IMR-90 (cell line): ENCODE data around the gene LCA5.

Experiments
- BHLHE40 ChIP-seq: fragments of 150-350 bp; IDR thresholded peaks from 2 replicates; pipeline ENCODE4 v1.6.1; 2016; ENCODE audit warnings: mild to moderate bottlenecking, low read depth, low read length
- CEBPB ChIP-seq: IDR thresholded peaks from 2 replicates; pipeline ENCODE4 v1.6.1; 2012; ENCODE audit warnings: low read depth, low read length, improper control_type of control experiment
- CHD1 ChIP-seq: IDR thresholded peaks from 2 replicates; pipeline ENCODE4 v1.6.1; 2012; ENCODE audit warnings: low read depth, low read length, improper control_type of control experiment
- CTCF ChIP-seq: conservative IDR thresholded peaks from 2 replicates; pipeline ENCODE4 v1.5.1; 2012; ENCODE audit warnings: mild to moderate bottlenecking, low read depth, low read length, improper control_type of control experiment
- ELK1 ChIP-seq: fragments of 150-350 bp; IDR thresholded peaks from 2 replicates; pipeline ENCODE4 v1.6.1; 2016; ENCODE audit warnings: low read depth, mild to moderate bottlenecking, low read length, moderate library complexity, borderline replicate concordance
- MXI1 ChIP-seq: IDR thresholded peaks from 2 replicates; pipeline ENCODE4 v1.6.1; 2012; ENCODE audit warnings: low read depth, mild to moderate bottlenecking, low read length, moderate library complexity, borderline replicate concordance
- POLR2A ChIP-seq: IDR thresholded peaks from 2 replicates; pipeline ENCODE4 v1.6.1; 2012; ENCODE audit warnings: mild to moderate bottlenecking, low read depth, low read length
- RAD21 ChIP-seq: IDR thresholded peaks from 2 replicates; pipeline ENCODE4 v1.6.1; 2012; ENCODE audit warnings: low read length, improper control_type of control experiment
- RCOR1 ChIP-seq: IDR thresholded peaks from 2 replicates; pipeline ENCODE4 v1.6.1; 2012; ENCODE audit warnings: mild to moderate bottlenecking, low read length, improper control_type of control experiment; ENCODE audit not compliant: insufficient replicate concordance
- RFX5 ChIP-seq: IDR thresholded peaks from 2 replicates; pipeline ENCODE4 v1.8.0; 2012; ENCODE audit warnings: low read depth, mild to moderate bottlenecking, low read length, moderate library complexity
- SMC3 ChIP-seq: fragments of 150-350 bp; IDR thresholded peaks from 2 replicates; pipeline ENCODE4 v1.6.1; 2016; ENCODE audit warnings: low read depth, mild to moderate bottlenecking, antibody characterized with exemption, low read length, moderate library complexity

- TF ChIP-seq CEBPB = no peak
- TF ChIP-seq CTCF = no peak
- no peak for TF ChIP-seq RFX5
- no peak for TF ChIP-seq BHLHE40
- TF ChIP-seq ELK1 = no peak
- TF ChIP-seq POLR2A = no peak
- TF ChIP-seq RAD21 = no peak
- TF ChIP-seq SMC3 = no peak
- no peak for TF ChIP-seq MXI1
- no peak for TF ChIP-seq RCOR1
- TF ChIP-seq CHD1 = no peak
Measured at GRCh38 chr6:79495246-79495645, 42.0 kb downstream of the LCA5 start.
